ENCODE data around the gene C2orf68. TPM values are rescaled to one million over a fixed set of nuclear protein-coding genes. Genes with fewer than 3 reads are reported as not detected.
"Not testable (repeated sequence)": the region's sequence is repeated elsewhere in the genome, so short reads cannot be mapped to it uniquely, and the experiment has no call there.

C2orf68 gene
- total RNA-seq, 1 donor from 2014 or later: 47.8 TPM

DNA sequence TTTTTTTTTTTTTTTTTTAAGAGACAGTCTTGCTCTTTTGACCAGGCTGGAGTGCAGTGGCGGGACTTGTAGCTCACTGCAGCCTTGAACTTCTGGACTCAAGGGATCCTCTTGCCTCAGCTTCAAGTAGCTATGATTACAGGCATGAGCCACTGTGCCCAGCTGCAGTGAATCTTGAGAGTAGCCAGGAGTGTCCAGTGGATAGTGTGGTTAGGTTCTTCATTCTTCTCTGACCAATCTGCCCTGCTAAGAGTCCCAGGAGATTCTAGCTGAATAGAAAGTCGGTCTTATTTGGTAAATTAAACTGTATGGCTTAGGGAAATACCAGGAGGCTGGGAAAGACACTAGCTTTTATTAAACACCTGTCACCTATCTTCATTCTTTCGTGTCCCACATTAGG, 19.4 kb upstream of the C2orf68 start:
- DNase-seq (ENCODE audit: low spot score): no peak

DNA sequence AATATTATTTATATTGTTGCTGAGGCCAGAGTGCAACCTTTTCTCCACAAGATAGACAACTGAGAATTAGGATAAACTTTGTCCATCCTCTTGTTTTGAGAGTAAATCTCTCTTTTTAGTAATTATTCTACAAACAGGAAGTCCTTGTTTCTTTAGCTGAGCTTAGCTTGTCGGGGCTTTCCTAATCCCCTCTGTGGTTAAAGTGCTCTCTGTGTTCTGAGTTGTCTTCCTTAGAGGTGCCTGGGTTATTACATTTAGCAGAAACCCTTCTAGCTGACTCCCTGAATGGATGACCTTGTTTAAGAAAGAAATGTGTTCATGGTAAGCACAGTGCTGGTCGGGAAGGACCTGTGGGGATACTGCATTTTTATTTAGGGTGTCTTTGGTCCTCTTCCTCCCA, 16.8 kb upstream of the C2orf68 start:
- no peak for DNase-seq (ENCODE audit: low spot score)

DNA sequence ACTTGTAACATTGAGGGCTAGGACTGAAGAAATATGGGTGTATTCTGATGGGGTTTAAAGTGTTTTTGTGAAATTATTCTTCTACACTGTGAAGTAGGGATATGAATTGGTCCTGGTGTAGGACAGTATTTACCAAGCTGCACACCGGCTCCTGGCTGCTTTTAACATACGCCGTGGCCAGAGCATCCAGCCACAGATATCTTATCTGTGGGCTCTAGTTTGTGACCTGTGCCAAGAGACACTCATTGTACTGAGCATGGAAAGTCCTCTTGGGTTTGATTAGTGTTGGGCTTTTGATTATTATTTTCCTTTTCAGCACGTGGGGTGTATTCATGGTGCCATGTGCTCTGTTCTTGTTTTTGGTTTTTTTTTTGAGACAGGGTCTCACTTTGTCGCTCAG, 12.1 kb upstream of the C2orf68 start:
- DNase-seq (ENCODE audit: low spot score): no peak

DNA sequence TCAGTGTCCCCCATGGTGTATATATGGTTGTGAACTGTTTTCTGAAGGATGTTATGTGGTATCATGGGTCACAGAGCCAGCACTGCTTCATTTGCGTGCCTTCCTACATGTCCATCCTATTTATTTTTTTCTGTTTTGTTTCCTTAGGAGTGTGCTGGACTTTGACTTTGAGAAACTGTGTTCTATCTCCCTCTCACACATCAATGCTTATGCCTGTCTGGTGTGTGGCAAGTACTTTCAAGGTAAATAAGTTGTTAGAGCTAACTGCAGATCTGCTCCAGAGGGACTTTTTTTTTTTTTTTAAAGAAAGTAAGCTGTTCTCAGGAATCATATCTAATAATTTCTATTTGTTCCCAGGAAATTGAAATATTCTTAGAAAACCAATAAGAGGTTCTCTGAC, 9.5 kb upstream of the C2orf68 start:
- no peak for DNase-seq (ENCODE audit: low spot score)

DNA sequence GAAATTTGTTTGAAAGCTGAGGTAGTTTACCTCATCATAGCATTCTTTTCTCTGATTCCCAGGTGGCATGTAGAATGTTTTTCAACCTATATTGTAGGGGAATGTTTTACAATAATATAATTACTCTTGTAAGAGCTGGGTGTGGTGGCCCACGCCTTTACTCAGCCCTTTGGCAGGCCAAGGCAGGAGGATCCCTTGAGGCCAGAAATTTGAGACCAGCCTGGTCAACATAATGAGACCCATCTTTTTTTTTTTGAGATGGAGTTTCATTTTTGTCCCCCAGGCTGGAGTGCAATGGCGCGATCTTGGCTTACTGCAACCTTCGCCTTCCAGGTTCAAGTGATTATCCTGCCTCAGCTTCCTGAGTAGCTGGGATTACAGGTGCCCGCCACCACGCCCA, 7.8 kb upstream of the C2orf68 start:
- no peak for DNase-seq (ENCODE audit: low spot score)

DNA sequence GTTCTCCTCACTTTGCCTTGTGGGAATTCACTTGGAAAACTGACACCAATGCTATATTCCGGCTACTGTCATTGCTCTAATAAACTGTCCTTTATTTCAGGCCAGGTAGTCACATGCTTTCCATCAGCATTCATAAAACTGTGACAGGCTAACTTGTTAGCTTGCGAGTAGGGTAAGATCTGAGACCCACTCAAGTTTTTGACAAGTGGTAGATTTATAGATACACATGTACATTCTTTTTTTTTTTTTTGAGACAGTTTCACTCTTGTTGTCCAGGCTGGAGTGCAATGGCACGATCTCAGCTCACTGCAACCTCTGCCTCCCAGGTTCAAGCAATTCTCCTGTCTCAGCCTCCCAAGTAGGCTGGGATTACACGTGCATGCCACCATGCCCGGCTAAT, 5.9 kb upstream of the C2orf68 start:
- DNase-seq (ENCODE audit: low spot score): not testable (repeated sequence)

DNA sequence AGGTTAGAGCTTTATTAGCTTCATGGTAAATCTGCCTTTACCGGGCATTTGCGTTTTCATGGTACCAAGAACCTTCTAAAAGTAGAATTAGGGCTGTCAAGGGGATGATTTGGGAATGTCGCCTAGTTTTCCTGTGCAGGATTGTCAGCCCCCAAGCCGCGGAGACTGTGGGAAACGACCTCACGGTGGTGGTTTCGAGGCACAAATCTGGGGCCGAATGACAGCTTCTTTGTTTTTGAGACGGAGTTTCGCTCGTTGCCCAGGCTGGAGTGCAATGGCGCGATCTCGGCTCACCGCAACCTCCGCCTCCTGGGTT, 3.5 kb upstream of the C2orf68 start:
- no peak for DNase-seq (ENCODE audit: low spot score)

DNA sequence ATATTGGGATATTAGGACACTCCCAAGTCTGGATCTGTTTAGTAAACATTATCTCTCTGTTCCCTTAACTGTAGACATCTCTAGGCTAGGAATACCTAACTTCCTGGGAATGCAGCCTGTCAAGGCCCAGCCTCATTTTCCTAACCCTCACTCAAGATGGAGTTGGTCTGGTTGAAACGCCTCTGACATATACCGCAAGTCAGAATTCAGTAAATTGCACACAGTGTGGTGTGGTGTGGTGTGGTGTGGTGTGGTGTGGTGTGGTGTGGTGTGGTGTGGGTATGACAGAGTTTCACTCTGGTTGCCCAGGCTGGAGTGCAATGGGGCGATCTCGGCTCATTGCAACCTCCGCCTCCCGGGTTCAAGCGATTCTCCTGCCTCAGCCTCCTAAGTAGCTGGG, 2.9 kb upstream of the C2orf68 start:
- DNase-seq (ENCODE audit: low spot score): not testable (repeated sequence)

DNA sequence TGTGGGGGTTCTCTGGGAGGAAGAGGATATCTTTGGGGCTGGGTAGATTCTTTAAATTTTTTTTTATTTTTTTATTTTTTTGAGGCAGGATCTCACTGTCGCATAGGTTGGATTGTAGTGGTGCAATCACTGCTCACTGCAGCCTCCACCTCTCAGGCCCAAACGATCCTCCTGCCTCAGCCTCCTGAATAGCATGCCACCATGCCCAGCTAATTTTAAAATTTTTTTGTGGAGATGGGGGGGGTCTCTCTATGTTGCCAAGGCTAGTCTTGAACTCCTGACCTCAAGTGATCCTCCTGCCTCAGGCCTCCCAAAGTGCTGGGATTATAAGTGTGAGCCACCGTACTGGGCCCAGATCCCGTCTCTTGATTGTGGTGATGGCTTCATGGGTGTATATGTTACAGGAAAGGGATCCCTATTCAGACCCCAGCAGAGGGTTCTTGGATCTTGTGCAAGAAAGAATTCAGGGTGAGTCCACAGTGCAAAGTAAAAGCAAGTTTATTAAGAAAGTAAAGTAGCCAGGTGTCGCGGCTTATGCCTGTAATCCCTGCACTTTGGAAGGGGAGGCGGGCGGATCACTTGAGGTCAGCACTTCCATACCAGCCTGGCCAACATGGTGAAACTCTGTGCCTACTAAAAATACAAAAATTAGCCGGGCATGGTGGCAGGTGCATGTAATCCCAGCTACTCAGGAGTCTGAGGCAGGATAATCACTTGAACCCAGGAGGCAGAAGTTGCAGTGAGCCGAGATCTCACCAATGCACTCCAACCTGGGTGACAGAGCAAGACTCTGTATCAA, 2.0 kb upstream of the C2orf68 start:
- DNase-seq (ENCODE audit: low spot score): no peak

DNA sequence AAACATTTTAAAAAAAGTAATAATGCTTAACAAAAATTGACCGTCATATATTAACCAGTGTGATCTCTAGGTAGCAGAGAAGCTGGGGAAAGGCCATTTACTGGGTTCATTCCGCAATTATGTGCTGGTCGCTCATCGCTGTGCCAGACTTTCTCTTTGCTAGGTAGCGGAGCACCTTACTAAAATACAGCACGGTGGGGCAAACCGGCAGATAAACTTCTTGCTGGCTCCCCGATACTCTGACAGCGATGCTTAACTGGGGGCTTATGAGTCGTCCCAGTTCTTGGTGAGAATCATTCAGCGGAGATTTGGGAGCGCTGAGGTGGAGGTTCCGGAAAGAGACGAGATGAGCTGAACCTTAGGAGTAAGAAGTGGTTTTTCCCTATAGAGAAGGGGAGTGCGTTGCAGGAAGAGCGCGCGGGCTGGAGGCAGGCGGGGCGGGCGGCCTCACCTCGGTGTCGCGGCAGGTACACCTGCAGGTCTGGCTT, 605 bp downstream of the C2orf68 start:
- no peak for DNase-seq (ENCODE audit: low spot score)

DNA sequence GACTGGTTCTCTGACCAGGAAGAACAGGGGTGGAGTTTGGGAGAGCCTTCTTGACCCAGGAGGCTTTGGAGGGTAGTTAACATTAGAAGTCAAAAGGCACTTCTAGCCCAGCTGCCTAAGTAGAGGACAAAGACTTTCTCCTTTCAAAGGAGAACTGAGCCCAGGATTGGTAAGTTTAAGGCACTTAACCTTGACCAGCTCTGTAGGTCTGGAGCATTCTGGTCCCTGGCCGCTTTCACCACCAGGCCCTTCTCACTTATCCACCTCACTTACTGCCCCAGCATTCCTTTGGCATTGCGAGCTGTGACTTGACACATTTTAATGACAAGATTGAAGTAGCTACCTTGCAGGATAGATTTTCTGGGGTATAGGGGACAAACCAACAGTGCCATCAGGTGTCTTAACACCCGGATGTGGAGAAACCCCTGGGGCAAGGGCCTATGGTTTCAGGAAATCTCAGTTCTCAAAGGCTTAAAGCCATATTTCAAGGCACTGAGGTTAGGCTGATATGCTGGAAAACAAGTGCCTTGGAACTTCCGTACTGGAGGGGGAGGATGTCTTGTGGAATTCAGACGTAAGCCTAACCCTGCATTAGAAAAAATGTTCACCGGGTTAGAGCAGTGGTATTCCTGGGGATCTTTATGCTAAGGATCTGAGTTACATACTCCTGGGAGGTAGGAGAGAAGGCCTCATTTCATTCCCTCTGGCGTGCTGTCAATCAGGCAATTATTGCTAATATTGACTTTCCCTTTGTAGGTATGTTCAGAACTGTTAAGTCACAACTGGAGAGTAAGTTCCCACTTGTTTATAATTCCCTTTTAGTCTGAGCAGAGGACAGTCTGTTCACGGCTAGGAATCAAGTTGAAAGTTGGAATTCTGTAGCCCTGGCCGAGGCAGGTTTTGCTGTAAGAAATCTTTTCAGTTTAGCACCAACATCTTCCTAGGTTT, 4.3 kb downstream of the C2orf68 start:
- no peak for DNase-seq (ENCODE audit: low spot score)

DNA sequence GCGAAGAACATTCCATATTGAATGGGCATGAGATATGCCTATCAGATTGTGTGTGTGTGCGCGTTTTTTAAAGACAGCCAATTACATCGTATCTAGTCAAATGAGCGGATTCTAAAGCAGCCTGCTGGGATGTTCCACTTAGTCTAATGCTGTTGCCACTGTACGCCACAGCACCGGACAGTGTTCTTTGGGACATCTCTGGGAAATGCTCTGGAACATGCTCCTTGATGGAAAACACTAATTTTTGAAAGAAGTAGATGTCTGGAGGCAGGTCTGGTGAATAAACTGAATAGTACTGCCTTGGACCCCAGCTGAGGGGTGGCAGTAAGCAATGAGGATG, 5.8 kb downstream of the C2orf68 start:
- no peak for DNase-seq (ENCODE audit: low spot score)

DNA sequence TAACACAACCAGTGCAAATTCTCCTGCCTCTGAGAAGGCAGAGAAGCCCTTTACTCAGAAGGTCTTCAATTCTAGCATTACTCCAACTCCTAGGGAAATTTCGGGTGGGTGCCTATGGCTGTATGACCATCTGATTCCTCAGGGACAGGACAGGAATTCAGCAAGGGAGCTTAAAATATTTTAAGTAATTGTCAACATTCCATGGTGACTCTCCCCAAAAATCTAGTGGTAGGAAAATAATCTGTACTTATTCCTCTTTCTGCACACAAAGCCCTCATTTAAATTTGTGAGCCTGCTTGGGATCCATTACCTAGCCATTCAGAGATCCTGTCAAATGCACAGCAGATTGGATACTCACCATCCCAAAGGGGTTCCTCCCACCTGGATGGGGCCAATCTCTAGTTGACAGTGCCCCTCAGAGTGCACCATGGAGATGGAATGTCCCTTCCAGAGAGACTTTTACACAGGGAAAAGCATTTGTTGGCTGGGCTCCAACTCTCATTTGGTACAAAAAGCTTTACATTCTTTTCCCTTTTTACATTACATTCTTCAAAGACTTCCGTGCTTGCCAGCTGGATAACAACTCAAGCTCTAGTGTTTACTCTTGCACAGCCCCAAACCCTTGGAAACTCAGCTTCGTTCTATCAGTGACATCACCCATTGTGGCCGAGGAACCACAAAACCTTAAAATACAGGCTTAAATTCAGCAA, 6.3 kb downstream of the C2orf68 start:
- DNase-seq (ENCODE audit: low spot score): no peak

DNA sequence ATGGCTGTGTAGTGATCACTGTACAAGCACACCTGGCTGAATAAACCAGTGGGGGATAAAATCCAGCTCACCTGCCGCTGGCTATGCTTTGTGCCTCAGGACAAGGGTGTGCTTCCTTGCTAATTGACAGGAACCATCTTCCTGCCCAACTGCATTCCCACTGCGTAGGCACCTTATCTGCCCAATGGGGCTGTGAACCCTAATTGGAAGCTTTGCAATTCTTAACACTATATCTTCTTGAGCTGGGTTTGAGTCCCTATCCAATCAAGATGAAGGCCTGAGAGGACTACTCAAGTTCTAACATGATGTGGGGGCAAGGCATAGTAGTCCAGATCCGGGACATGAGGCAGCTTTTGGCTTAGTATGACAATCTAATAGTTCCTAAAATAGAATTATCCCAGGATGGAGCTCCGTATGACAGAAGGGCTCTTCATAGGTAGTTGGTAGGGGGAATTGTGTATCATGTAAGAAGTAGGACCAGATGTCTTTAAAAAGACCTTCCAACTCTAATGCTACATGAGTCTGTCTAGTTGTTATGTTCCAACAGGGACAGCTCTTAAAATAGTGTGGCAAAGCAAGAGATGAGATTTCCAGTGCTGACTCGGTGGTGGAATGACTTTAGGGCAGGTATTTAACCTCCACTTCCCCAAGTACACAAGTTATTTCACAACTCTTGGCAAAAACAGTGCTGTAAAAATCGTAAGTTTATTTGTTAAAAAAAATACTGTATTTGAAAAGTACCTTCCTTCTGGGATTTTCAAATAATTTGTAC, 7.1 kb downstream of the C2orf68 start:
- no peak for DNase-seq (ENCODE audit: low spot score)

DNA sequence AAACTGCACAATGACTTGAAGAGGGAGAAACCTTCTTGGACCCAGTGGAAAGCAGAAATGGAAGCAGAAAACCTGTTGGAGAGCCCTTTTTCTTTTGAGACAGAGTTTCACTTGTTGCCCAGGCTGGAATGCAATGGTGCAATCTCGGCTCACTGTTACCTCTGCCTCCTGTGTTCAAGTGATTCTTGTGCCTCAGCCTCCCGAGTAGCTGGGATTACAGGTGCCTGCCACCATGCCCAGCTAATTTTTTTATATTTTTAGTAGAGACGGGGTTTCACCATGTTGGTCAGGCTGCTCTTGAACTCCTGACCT, 7.8 kb downstream of the C2orf68 start:
- not testable (repeated sequence) for DNase-seq (ENCODE audit: low spot score)

DNA sequence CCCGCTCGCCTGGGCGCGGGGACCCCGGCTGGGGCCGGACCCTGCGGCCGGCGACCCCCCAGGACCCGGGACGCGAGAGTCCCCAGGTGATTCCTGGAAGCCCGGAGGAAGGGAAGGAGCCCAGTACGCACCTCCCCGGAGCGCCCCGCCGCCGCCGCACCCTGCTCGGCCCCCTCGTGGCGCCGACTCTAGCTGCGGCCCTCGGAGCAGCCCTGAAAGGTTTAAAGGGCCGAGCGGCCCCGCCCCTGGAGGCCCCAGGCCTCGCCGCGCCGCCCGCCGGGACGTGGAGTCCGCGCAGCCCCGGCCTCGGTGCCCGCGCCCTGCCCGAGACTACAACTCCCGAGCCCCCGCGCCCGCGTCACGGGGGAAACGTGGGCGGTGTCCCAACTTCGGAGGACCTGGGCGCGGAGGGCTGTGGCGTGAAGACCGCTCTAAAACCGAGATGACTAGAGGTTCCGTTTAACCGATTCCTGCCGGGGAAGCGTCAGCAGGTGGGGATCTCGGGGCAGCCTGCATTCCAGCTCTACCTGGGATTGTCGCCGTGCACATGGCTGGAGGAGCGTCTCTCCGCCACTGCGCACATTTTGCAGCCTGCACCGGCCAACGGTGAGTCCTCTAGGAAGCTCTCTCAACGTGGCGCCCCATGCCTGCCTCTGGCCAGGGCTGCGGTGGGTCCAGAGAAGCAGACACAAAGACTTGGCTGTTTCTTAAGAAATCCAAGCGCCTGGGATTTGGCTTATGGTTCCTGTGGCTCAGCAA, 9.2 kb downstream of the C2orf68 start, which contains the start of gene TMEM150A:
TSS of gene TMEM150A (minus strand) at position 223 of the 759 bp plus-strand sequence. CDS start 750 bp downstream, outside the sequence.
- DNase-seq (ENCODE audit: low spot score): peak; percentile 94

DNA sequence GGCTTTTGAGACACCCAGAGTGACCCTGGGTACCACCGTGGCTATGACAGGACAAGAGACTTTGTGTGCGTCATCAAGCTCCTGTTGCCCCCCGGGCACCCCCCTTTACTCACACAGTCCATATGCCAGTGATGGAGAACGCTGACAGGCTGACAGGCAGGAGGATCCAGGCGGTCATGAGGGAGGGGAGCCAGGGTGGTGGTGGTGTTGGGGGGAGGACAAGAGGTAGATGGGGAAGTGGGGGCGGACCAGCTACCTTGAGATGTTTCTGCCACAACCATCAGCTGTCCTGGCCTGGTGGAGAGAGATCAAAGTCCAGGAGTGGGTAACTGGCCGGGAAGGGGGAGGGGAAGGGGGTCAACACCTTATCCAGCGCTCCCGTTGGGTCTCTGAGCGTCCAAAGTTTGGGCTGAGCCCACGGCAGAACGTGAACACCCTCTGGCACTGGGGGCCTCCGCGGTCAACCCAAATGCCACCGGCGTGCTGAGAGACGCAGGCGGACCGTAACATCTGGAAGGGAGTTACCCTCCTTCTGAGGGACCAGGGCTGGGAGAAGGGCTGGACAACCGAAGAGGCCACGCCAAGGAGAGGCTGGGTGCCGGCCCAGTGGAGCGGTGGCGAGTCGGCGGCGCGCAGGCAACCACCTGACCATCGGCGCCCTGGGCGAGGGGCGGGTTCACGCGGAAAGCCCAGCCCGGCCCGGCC, 9.9 kb downstream of the C2orf68 start:
- DNase-seq (ENCODE audit: low spot score): peak; percentile 55

DNA sequence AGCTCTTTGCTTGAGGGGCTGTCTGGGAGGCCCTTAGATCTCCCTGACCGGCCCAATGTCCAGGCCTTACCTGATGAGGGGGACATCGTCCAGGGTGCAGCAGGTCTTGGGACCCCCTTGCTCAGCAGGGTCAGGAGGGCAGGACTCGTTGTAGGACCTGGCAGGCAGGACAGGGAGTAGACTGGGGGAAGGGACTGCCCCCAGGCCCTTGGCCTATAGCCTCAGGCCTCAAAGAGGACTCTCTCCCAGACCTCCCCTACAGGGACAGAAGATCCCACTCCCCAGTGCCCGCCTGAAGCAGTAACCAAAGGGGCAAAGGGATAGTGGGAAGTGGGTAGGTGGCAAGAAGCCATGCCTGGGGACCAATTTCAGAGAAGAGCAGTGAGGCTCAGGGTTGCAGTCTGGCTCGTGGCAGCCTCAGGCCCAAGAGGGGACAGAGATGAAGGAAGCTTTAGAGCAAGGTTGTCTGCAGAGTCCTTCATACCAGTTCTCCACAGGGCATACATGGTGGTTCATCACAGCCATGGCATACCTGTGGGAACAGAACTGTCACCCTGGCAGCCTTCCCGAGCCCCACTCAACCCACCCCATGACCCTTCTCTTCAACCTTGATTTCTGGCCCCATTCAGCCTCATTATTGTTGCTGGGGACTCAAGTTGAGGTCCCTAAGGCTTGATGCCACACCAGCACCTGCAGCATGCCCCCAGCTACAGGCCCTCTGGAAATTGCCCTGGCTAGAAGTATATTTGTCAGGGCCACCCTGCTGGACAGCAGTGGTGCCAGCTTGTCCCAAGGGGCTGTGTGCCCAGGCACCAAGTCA, 10.7 kb downstream of the C2orf68 start:
- DNase-seq (ENCODE audit: low spot score): no peak

DNA sequence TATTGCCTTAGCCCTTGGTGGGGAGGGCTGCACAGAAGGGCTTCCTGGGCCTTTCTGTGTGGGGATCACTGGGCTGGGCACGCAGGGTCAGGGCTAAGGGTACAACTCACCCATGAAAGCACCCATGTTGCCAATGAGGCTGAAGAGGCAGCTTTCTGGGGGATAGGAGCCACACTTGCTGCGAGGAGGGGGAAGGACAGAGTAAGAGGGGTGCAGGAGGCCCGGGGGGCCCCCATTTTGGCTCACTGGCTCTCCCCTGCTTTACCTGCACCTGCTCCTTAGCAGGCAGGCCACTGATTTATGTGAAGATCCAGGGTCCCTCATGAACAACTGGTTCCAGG, 11.7 kb downstream of the C2orf68 start:
- DNase-seq (ENCODE audit: low spot score): no peak
